ENCODE results near the gene NXN.
"Not testable (repeated sequence)": the region's sequence is repeated elsewhere in the genome, so short reads cannot be mapped to it uniquely, and the experiment has no call there.

Gene NXN

GRCh38 chr17:880443-881269 lies 98.9 kb downstream of the NXN start:
- TF ChIP-seq, protein P1, sequence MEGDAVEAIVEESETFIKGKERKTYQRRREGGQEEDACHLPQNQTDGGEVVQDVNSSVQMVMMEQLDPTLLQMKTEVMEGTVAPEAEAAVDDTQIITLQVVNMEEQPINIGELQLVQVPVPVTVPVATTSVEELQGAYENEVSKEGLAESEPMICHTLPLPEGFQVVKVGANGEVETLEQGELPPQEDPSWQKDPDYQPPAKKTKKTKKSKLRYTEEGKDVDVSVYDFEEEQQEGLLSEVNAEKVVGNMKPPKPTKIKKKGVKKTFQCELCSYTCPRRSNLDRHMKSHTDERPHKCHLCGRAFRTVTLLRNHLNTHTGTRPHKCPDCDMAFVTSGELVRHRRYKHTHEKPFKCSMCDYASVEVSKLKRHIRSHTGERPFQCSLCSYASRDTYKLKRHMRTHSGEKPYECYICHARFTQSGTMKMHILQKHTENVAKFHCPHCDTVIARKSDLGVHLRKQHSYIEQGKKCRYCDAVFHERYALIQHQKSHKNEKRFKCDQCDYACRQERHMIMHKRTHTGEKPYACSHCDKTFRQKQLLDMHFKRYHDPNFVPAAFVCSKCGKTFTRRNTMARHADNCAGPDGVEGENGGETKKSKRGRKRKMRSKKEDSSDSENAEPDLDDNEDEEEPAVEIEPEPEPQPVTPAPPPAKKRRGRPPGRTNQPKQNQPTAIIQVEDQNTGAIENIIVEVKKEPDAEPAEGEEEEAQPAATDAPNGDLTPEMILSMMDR (IDR thresholded peaks at IDR 0.05; ENCODE audit: extremely low read depth, insufficient read depth, missing control alignments), result no peak
- DNase-seq (ENCODE audit: low spot score), result no peak
- in situ Hi-C loops (cut with MboI; ENCODE audit: low pct_unique_long_range_greater_than_20kb, low sequenced_read_pairs, unreplicated experiment), result no loop called here

DNA sequence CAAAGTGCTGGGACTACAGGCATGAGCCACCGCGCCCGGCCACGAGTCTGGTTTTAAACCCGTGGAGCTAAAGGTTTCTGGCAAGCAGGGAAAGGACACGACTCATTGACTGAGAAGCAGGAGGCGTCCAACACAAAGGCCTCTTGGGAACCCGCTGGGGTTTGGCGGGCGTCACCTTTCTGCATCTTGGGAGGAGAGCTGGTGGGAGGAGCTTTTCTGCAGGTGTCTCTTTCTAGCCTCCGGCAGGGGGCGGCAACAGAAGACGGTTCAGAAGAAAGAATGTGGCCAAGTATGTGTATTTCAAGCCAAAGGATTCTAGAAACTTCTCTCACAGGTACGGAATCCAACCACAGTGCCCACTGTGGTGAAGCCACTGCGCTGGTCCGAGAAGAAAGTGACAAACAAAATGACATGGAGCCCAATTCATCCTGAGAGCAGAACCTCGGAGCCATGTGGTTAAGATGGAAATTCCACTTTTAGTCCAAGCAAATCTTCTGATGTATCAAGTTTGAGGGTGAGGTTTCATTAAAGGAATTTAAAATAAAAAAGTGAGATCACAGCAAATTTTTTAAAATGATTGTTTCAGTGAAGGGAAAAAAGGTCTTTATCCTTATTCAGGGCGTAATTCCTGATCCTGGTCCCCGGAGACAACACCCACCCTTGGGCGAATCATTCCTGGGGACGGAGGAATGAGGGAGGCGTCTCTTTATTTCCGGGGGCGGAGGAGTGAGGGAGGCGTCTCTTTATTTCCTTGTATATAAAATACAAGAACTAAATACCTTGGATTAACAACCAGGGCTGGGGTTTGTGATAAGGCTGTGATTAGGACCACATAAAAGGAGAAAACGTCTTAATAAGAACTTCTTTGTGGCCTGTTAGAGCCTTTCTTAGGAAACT lies 99.8 kb downstream of the NXN start:
- DNase-seq (ENCODE audit: low spot score), result peak; percentile 45
- in situ Hi-C loops (cut with MboI; ENCODE audit: low pct_unique_long_range_greater_than_20kb, low sequenced_read_pairs, unreplicated experiment), result no loop called here
- TF ChIP-seq, protein P1 (IDR thresholded peaks at IDR 0.05; ENCODE audit: extremely low read depth, insufficient read depth, missing control alignments), result peak; percentile 30

- DNase-seq (ENCODE audit: low spot score), result no peak
- in situ Hi-C loops (cut with MboI; ENCODE audit: low pct_unique_long_range_greater_than_20kb, low sequenced_read_pairs, unreplicated experiment), result no loop called here
- TF ChIP-seq, protein P1 (IDR thresholded peaks at IDR 0.05; ENCODE audit: extremely low read depth, insufficient read depth, missing control alignments), result no peak
Measured at GRCh38 chr17:877630-878029, 101.9 kb downstream of the NXN start.

- in situ Hi-C loops (cut with MboI; ENCODE audit: low pct_unique_long_range_greater_than_20kb, low sequenced_read_pairs, unreplicated experiment), result no loop called here
- DNase-seq (ENCODE audit: low spot score), result peak; percentile 44
- TF ChIP-seq, protein P1 (IDR thresholded peaks at IDR 0.05; ENCODE audit: extremely low read depth, insufficient read depth, missing control alignments), result no peak
Measured at GRCh38 chr17:876272-876671, 103.3 kb downstream of the NXN start.

GRCh38 chr17:874590-874989 lies 105.0 kb downstream of the NXN start:
- in situ Hi-C loops (cut with MboI; ENCODE audit: low pct_unique_long_range_greater_than_20kb, low sequenced_read_pairs, unreplicated experiment); DNase-seq (ENCODE audit: low spot score): not testable (repeated sequence)

DNA sequence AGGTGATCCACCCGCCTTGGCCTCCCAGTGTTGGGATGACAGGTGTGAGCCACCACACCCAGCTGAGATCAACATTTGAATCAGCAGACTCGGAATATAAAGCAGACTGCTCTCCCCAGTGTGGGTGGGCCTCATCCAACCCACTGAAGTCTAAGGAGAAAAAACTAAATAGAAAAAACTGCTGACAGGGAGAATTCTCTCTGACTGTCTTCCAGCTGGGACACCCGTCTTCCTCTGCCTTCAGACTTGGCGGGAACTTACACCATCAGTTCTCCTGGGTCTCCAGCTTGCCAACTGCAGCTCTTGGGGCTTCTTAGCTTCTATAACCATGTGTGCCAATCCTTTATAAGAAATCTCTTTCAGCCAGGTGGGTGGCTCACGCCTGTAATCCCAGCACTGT lies 106.7 kb downstream of the NXN start:
- no peak for DNase-seq (ENCODE audit: low spot score)
- in situ Hi-C loops (cut with MboI; ENCODE audit: low pct_unique_long_range_greater_than_20kb, low sequenced_read_pairs, unreplicated experiment), result no loop called here
- TF ChIP-seq, protein P1 (IDR thresholded peaks at IDR 0.05; ENCODE audit: extremely low read depth, insufficient read depth, missing control alignments), result no peak
